ENCODE results near the gene FMO3.
A peak's percentile ranks its signal among the peaks of the same experiment; 100 is the strongest.

The FMO3 gene

GRCh38 chr1:171090604-171091003 is at the start of gene FMO3:
TSS of gene FMO3 (plus strand) at chr1:171090905. CDS start at chr1:171092659, 1,754 bp downstream.
- DNase-seq: no peak

GRCh38 chr1:171048014-171048413 is 42.7 kb upstream of the FMO3 start:
- DNase-seq: no peak

- no peak for DNase-seq
Observed at GRCh38 chr1:171052977-171053376, 37.7 kb upstream of the FMO3 start.

- DNase-seq: no peak
Observed at GRCh38 chr1:171055966-171056643, 34.6 kb upstream of the FMO3 start.

- no peak for DNase-seq
Observed at GRCh38 chr1:171061425-171062143, 29.1 kb upstream of the FMO3 start.

GRCh38 chr1:171062902-171063301 is 27.8 kb upstream of the FMO3 start:
- no peak for DNase-seq

GRCh38 chr1:171075041-171075440 is 15.7 kb upstream of the FMO3 start:
- no peak for DNase-seq

GRCh38 chr1:171081314-171081753 is 9.4 kb upstream of the FMO3 start:
- no peak for DNase-seq

- peak in 3 of 14 donors; percentile 2 to 12 (median 3) for DNase-seq
Observed at GRCh38 chr1:171081763-171082201, 8.9 kb upstream of the FMO3 start.

- no peak for DNase-seq
Observed at GRCh38 chr1:171082606-171083005, 8.1 kb upstream of the FMO3 start.

- DNase-seq: no peak
Observed at GRCh38 chr1:171083222-171083621, 7.5 kb upstream of the FMO3 start.

- DNase-seq: no peak
Observed at GRCh38 chr1:171084091-171084490, 6.6 kb upstream of the FMO3 start.

GRCh38 chr1:171084870-171085269 is 5.8 kb upstream of the FMO3 start:
- no peak for DNase-seq

GRCh38 chr1:171087896-171088295 is 2.8 kb upstream of the FMO3 start:
- DNase-seq: no peak

- DNase-seq: no peak
Observed at GRCh38 chr1:171103862-171104261, 13.2 kb downstream of the FMO3 start.

- DNase-seq: no peak
Observed at GRCh38 chr1:171107262-171107940, 16.7 kb downstream of the FMO3 start.

- no peak for DNase-seq
Observed at GRCh38 chr1:171107969-171108368, 17.3 kb downstream of the FMO3 start.

- DNase-seq: no peak
Observed at GRCh38 chr1:171109966-171110365, 19.3 kb downstream of the FMO3 start.

- no peak for DNase-seq
Observed at GRCh38 chr1:171110621-171111326, 20.1 kb downstream of the FMO3 start.

- DNase-seq: no peak
Observed at GRCh38 chr1:171112119-171112518, 21.4 kb downstream of the FMO3 start.

- no peak for DNase-seq
Observed at GRCh38 chr1:171113382-171113781, 22.7 kb downstream of the FMO3 start.

GRCh38 chr1:171115280-171115897 is 24.7 kb downstream of the FMO3 start:
- no peak for DNase-seq
